ENCODE measurements around the gene FHAD1.

The FHAD1 gene

GRCh38 chr1:15445390-15446122, 198.5 kb downstream of the FHAD1 start:
- peak; percentile 41 for DNase-seq

GRCh38 chr1:15446212-15446611, 199.2 kb downstream of the FHAD1 start:
- no peak for DNase-seq
